Stimulated activated CD8-positive, alpha-beta memory T cell treated with anti-CD3 and anti-CD28 coated beads, Interleukin-15, amount 100 ng/mL, for 24 hours (primary cell): ENCODE results near the gene CRYGN.

Experiments used
- DNase-seq: peaks from one replicate; pipeline ENCODE4 v3.0.0-alpha.2; 2020; ENCODE audit warnings: low read depth

The CRYGN gene

GRCh38 chr7:151426904-151427704 lies 12.8 kb downstream of the CRYGN start:
- DNase-seq: no peak

- no peak for DNase-seq
These were observed 13.5 kb downstream of the CRYGN start for GRCh38 chr7:151426441-151426903.

GRCh38 chr7:151425670-151426440 lies 14.1 kb downstream of the CRYGN start:
- DNase-seq: no peak

- DNase-seq: no peak
These were observed 15.1 kb downstream of the CRYGN start for GRCh38 chr7:151424799-151425198.

- DNase-seq: no peak
These were observed 16.0 kb downstream of the CRYGN start for GRCh38 chr7:151423936-151424335.

- DNase-seq: no peak
These were observed 16.7 kb downstream of the CRYGN start for GRCh38 chr7:151423226-151423625.

- DNase-seq: no peak
These were observed 17.7 kb downstream of the CRYGN start for GRCh38 chr7:151422212-151422611.

- no peak for DNase-seq
These were observed 19.8 kb downstream of the CRYGN start for GRCh38 chr7:151420144-151420543.

- no peak for DNase-seq
These were observed 23.0 kb downstream of the CRYGN start for GRCh38 chr7:151416941-151417315.

GRCh38 chr7:151416112-151416940 lies 23.6 kb downstream of the CRYGN start:
- DNase-seq: no peak

GRCh38 chr7:151415375-151416105 lies 24.4 kb downstream of the CRYGN start:
- no peak for DNase-seq

GRCh38 chr7:151413241-151413640 lies 26.7 kb downstream of the CRYGN start:
- DNase-seq: no peak

GRCh38 chr7:151412318-151412717 lies 27.6 kb downstream of the CRYGN start:
- no peak for DNase-seq

GRCh38 chr7:151411551-151411950 lies 28.4 kb downstream of the CRYGN start:
- DNase-seq: no peak

- DNase-seq: no peak
These were observed 29.2 kb downstream of the CRYGN start for GRCh38 chr7:151410405-151411390.

- no peak for DNase-seq
These were observed 30.1 kb downstream of the CRYGN start, which contains the start of gene WDR86 for GRCh38 chr7:151409667-151410404. Gene WDR86 (minus strand): TSS chr7:151410038. CDS start chr7:151409589, 449 bp downstream.

GRCh38 chr7:151408839-151409666 lies 30.9 kb downstream of the CRYGN start:
- no peak for DNase-seq

- no peak for DNase-seq
These were observed 31.5 kb downstream of the CRYGN start for GRCh38 chr7:151408498-151408838.
